Parathyroid adenoma (tissue), 2 donors: ENCODE data around the gene PPM1L.
"Not testable (repeated sequence)": the region's sequence is repeated elsewhere in the genome, so short reads cannot be mapped to it uniquely, and the experiment has no call there.

Source experiments
- H2AFZ ChIP-seq: fragments of 300-600 bp; sonication (generic); one replicate; pipeline ENCODE4 v1.7.0; 2017; ENCODE audit warnings: antibody characterized with exemption, mild to moderate bottlenecking
- H3K27ac ChIP-seq: fragments of 300-600 bp; sonication (generic); one replicate; pipeline ENCODE4 v1.7.0; 2017
- H3K27me3 ChIP-seq: fragments of 300-600 bp; sonication (generic); one replicate; pipeline ENCODE4 v1.7.0; 2017; ENCODE audit warnings: low read length; ENCODE audit not compliant: control insufficient read depth, insufficient read depth
- H3K36me3 ChIP-seq: fragments of 300-600 bp; sonication (generic); one replicate; pipeline ENCODE4 v1.7.0; 2017; ENCODE audit warnings: low read length; ENCODE audit not compliant: control insufficient read depth, insufficient read depth
- H3K4me1 ChIP-seq: fragments of 300-600 bp; sonication (generic); one replicate; pipeline ENCODE4 v1.7.0; 2017; ENCODE audit warnings: control low read depth
- H3K4me2 ChIP-seq: fragments of 300-600 bp; sonication (generic); one replicate; pipeline ENCODE4 v1.7.0; 2017; ENCODE audit warnings: low read length
- H3K4me3 ChIP-seq: fragments of 300-600 bp; sonication (generic); one replicate; pipeline ENCODE4 v1.7.0; 2017; ENCODE audit warnings: low read depth, low read length
- H3K79me2 ChIP-seq: fragments of 300-600 bp; sonication (generic); one replicate; pipeline ENCODE4 v1.7.0; 2017; ENCODE audit warnings: control low read depth
- H3K9ac ChIP-seq: fragments of 300-600 bp; sonication (generic); one replicate; pipeline ENCODE4 v1.7.0; 2017; ENCODE audit warnings: mild to moderate bottlenecking
- H3K9me3 ChIP-seq: fragments of 300-600 bp; sonication (generic); one replicate; pipeline ENCODE4 v1.7.0; 2017; ENCODE audit warnings: low read length; ENCODE audit not compliant: control insufficient read depth
- TF ChIP-seq, protein P1 (sequence below): fragments of 300-600 bp; sonication (generic); IDR thresholded peaks from one replicate; pipeline ENCODE4 v1.7.0; 2017; ENCODE audit warnings: antibody characterized with exemption, mild to moderate bottlenecking
- donor health status: primary hyperparathyroidism.

Gene PPM1L

GRCh38 chr3:160980740-160981139 lies 224.7 kb downstream of the PPM1L start:
- peaks cover 12% of the 10 kb centered on the region for H3K79me2 ChIP-seq
- H2AFZ ChIP-seq, result no peak overlapping the region
- H3K4me1 ChIP-seq, result no peaks in the 10 kb centered on the region
- no peaks in the 10 kb centered on the region for H3K36me3 ChIP-seq
- no peak overlapping the region for H3K27ac ChIP-seq
- H3K4me2 ChIP-seq, result no peak overlapping the region
- TF ChIP-seq, protein P1, sequence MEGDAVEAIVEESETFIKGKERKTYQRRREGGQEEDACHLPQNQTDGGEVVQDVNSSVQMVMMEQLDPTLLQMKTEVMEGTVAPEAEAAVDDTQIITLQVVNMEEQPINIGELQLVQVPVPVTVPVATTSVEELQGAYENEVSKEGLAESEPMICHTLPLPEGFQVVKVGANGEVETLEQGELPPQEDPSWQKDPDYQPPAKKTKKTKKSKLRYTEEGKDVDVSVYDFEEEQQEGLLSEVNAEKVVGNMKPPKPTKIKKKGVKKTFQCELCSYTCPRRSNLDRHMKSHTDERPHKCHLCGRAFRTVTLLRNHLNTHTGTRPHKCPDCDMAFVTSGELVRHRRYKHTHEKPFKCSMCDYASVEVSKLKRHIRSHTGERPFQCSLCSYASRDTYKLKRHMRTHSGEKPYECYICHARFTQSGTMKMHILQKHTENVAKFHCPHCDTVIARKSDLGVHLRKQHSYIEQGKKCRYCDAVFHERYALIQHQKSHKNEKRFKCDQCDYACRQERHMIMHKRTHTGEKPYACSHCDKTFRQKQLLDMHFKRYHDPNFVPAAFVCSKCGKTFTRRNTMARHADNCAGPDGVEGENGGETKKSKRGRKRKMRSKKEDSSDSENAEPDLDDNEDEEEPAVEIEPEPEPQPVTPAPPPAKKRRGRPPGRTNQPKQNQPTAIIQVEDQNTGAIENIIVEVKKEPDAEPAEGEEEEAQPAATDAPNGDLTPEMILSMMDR, result no peak
- H3K9ac ChIP-seq, result no peak overlapping the region
- no peaks in the 10 kb centered on the region for H3K9me3 ChIP-seq
- no peaks in the 10 kb centered on the region for H3K27me3 ChIP-seq
- H3K4me3 ChIP-seq, result no peak overlapping the region

- H3K4me1 ChIP-seq, result peaks cover 3% of the 10 kb centered on the region
- H3K9me3 ChIP-seq, result no peaks in the 10 kb centered on the region
- no peak overlapping the region for H2AFZ ChIP-seq
- H3K4me2 ChIP-seq, result no peak overlapping the region
- no peaks in the 10 kb centered on the region for H3K27me3 ChIP-seq
- TF ChIP-seq, protein P1, result no peak
- no peak overlapping the region for H3K9ac ChIP-seq
- no peaks in the 10 kb centered on the region for H3K36me3 ChIP-seq
- H3K4me3 ChIP-seq, result no peak overlapping the region
- H3K27ac ChIP-seq, result no peak overlapping the region
- H3K79me2 ChIP-seq, result peaks cover 12% of the 10 kb centered on the region
Measured at GRCh38 chr3:160981217-160981938, 225.3 kb downstream of the PPM1L start.

DNA sequence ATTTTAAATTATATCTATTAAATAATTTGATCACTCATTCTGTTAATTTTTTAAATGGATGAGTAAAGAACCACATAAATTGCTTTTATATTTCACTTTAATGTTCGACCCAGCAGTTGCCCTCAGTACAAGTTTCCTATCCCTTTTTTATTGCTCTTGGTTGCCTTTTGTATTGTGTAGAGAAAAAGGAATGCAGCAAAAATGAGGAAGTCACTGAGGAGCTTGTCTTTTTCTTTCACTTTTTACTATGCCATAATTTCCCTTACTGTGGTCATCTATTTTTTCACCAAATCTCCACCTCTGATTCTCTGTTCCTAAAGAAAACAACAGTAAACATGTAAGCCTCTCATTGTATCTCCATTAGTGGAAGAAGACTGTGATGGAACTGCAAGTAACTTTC lies 226.5 kb downstream of the PPM1L start:
- H3K4me3 ChIP-seq, result no peak overlapping the region
- H3K79me2 ChIP-seq, result peaks cover 12% of the 10 kb centered on the region
- no peak overlapping the region for H3K27ac ChIP-seq
- no peaks in the 10 kb centered on the region for H3K9me3 ChIP-seq
- H3K4me1 ChIP-seq, result peaks cover 3% of the 10 kb centered on the region
- no peak overlapping the region for H3K9ac ChIP-seq
- H3K27me3 ChIP-seq, result no peaks in the 10 kb centered on the region
- no peak overlapping the region for H3K4me2 ChIP-seq
- no peaks in the 10 kb centered on the region for H3K36me3 ChIP-seq
- H2AFZ ChIP-seq, result no peak overlapping the region
- TF ChIP-seq, protein P1, result no peak

DNA sequence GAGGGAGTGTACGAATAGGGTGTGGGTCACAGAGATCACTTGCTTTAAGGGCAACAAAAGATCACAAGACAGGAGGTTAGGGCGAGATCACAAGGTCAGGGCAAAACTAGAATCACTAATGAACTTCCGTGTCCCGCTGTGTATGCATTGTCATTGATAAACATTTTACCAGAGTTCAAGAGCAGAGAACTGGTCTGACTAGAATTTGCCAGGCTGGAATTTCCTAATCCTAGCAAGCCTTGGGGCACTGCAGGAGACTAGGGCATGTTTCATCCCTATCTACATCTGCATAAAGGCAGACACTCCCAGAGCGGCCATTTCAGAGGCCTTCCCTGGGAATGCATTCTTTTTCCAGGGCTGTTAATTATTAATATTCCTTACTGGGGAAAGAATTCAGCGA lies 227.9 kb downstream of the PPM1L start:
- H3K36me3 ChIP-seq, H3K9me3 ChIP-seq, H3K4me3 ChIP-seq, H3K4me2 ChIP-seq, H3K27ac ChIP-seq, H3K9ac ChIP-seq, H3K27me3 ChIP-seq, H3K4me1 ChIP-seq, H2AFZ ChIP-seq: not testable (repeated sequence)
- H3K79me2 ChIP-seq, result peaks cover 12% of the 10 kb centered on the region

DNA sequence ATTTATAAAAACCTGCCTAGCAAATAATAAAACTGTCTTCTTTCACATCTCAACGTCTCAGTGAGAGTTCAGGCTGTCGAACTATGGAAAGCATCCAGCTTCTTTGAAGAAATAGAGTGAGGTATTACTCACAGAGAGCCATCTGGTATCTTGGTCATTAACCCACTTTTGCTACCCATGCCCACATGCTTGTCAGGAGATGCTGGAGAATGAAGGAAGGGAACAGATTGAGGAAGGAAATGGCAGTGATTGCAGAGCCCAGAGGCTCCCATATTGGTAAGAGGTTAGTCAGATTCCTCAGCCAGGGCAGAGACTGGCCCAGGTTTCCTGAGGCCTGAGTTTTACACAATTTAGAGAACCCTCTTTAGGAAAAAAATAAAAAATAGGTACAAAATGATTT lies 230.0 kb downstream of the PPM1L start:
- H3K4me1 ChIP-seq, result peaks cover 3% of the 10 kb centered on the region
- no peak overlapping the region for H2AFZ ChIP-seq
- H3K27ac ChIP-seq, result no peak overlapping the region
- TF ChIP-seq, protein P1, result no peak
- H3K9me3 ChIP-seq, result no peaks in the 10 kb centered on the region
- no peaks in the 10 kb centered on the region for H3K36me3 ChIP-seq
- H3K4me2 ChIP-seq, result no peak overlapping the region
- no peak overlapping the region for H3K9ac ChIP-seq
- H3K4me3 ChIP-seq, result no peak overlapping the region
- peaks cover 6% of the 10 kb centered on the region for H3K79me2 ChIP-seq
- H3K27me3 ChIP-seq, result no peaks in the 10 kb centered on the region
